Astrocyte of the cerebellum (primary cell): ENCODE data around the gene CCDC73.

Experiments used
- DNase-seq: peaks from one replicate; pipeline ENCODE4 v3.0.0-alpha.2; 2011; ENCODE audit warnings: low read depth
- H3K4me3 ChIP-seq: 2 replicates; pipeline ENCODE4 v1.5.1; 2011; ENCODE audit warnings: mild to moderate bottlenecking, low read depth, low read length, moderate library complexity
- CTCF ChIP-seq: IDR thresholded peaks from 2 replicates; pipeline ENCODE4 v1.5.1; 2012; ENCODE audit warnings: low read length, low read depth, moderate library complexity, mild to moderate bottlenecking; ENCODE audit errors: missing control alignments
- in situ Hi-C: cut with HindIII; loops from 2 replicates; pipeline ENCODE4 v1.10.0; 2017; ENCODE audit warnings: low sequenced_read_pairs

CCDC73 gene

GRCh38 chr11:32641361-32641760 lies 153.1 kb downstream of the CCDC73 start:
- in situ Hi-C loops = no loop called here
- no peak for DNase-seq
- TF ChIP-seq CTCF = no peak
- no peak overlapping the region for H3K4me3 ChIP-seq

GRCh38 chr11:32635819-32636218 lies 158.6 kb downstream of the CCDC73 start:
- in situ Hi-C loops = no loop called here
- no peak for DNase-seq
- no peak for TF ChIP-seq CTCF
- no peak overlapping the region for H3K4me3 ChIP-seq

GRCh38 chr11:32630844-32631243 lies 163.6 kb downstream of the CCDC73 start:
- TF ChIP-seq CTCF = no peak
- no peak overlapping the region for H3K4me3 ChIP-seq
- DNase-seq = no peak
- in situ Hi-C loops = no loop called here

GRCh38 chr11:32616903-32617302 lies 177.6 kb downstream of the CCDC73 start:
- in situ Hi-C loops = no loop called here
- no peak overlapping the region for H3K4me3 ChIP-seq
- TF ChIP-seq CTCF = no peak
- no peak for DNase-seq

GRCh38 chr11:32615422-32615821 lies 179.0 kb downstream of the CCDC73 start:
- peak; percentile 8 for DNase-seq
- TF ChIP-seq CTCF = peak; percentile 30
- in situ Hi-C loops = no loop called here
- H3K4me3 ChIP-seq = no peak overlapping the region

- no peak for DNase-seq
- in situ Hi-C loops = no loop called here
- no peak overlapping the region for H3K4me3 ChIP-seq
- TF ChIP-seq CTCF = no peak
These were observed 180.8 kb downstream of the CCDC73 start for GRCh38 chr11:32613500-32614151.
